AG09319 (cell line): ENCODE measurements around the gene PRKAR2A.
"Not testable (repeated sequence)": the region's sequence is repeated elsewhere in the genome, so short reads cannot be mapped to it uniquely, and the experiment has no call there.

Source experiments
- DNase-seq: peaks from one replicate; pipeline ENCODE4 v3.0.0-alpha.2; 2010; ENCODE audit warnings: low read depth; ENCODE audit errors: extremely low read depth
- TF ChIP-seq, protein P1 (sequence below): IDR thresholded peaks from 2 replicates; pipeline ENCODE4 v1.5.1; 2011; ENCODE audit warnings: low read depth, mild to moderate bottlenecking, inconsistent platforms, low read length, moderate library complexity

The PRKAR2A gene

DNA sequence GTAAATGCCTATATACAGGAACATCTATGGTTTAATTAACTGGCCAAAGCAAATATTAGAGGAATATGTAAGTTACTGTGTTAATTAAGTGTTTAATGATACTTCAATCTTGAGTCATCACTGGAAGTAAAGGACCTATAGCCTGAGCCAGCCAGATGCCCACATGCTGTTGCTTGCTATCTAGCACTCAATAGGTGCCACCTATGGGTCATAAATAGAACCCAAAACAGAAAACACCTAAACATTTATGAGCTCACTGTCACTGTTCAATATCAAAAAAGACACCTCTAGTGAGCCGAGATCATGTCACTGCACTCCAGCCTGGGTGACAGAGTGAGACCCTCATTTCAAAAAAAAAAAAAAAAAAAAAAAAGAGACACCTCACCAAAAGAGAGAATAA is 82.3 kb downstream of the PRKAR2A start:
- no peak for DNase-seq

GRCh38 chr3:48762816-48763215 is 84.9 kb downstream of the PRKAR2A start:
- TF ChIP-seq, protein P1, sequence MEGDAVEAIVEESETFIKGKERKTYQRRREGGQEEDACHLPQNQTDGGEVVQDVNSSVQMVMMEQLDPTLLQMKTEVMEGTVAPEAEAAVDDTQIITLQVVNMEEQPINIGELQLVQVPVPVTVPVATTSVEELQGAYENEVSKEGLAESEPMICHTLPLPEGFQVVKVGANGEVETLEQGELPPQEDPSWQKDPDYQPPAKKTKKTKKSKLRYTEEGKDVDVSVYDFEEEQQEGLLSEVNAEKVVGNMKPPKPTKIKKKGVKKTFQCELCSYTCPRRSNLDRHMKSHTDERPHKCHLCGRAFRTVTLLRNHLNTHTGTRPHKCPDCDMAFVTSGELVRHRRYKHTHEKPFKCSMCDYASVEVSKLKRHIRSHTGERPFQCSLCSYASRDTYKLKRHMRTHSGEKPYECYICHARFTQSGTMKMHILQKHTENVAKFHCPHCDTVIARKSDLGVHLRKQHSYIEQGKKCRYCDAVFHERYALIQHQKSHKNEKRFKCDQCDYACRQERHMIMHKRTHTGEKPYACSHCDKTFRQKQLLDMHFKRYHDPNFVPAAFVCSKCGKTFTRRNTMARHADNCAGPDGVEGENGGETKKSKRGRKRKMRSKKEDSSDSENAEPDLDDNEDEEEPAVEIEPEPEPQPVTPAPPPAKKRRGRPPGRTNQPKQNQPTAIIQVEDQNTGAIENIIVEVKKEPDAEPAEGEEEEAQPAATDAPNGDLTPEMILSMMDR, result no peak
- no peak for DNase-seq

More for the DNA sequence above, 82.3 kb downstream of the PRKAR2A start:
- TF ChIP-seq, protein P1, result no peak; the same call in 1 of the 2 replicates

- DNase-seq, result not testable (repeated sequence)
Observed at GRCh38 chr3:48759991-48760540, 87.6 kb downstream of the PRKAR2A start.

GRCh38 chr3:48759531-48759930 is 88.1 kb downstream of the PRKAR2A start:
- not testable (repeated sequence) for DNase-seq

DNA sequence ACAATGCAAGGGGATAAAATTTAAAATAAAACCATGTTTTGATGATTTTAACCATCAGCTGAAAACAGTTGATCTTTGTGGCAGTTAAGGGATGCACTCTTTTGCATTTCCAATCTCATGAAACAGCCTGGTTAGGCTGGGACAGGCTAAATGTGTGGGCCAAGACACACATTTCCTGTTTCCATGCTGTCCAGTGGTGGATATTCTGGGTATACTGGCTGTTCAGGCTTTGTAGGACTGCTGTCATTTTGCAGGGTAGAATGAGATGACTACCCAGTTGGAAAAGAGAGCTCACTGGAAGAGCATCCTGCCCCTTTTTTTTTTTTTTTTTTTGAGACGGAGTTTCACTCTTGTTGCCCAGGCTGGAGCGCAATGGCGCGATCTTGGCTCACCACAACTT is 88.6 kb downstream of the PRKAR2A start:
- TF ChIP-seq, protein P1, result no peak
- no peak for DNase-seq

- TF ChIP-seq, protein P1, result no peak
- no peak for DNase-seq
Observed at GRCh38 chr3:48756640-48757039, 91.0 kb downstream of the PRKAR2A start.

DNA sequence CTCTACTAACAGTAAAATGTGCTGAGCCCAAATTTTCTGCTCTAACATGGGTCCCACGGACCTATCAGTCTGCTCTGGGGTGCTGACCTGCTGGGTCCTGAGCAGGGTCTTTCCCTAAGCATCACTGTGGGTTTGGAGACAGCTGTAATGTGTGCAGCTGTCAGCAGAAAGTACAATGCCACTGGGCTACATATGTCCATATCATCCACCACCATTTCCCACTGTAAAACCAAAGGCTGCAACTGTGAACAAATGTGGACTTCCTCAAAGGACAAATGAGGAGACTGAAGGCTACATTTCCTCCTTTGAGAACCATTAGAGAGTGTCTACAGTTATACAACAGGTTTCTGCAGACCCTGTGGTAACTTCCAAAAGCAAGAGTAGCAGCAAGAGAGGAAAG is 96.8 kb downstream of the PRKAR2A start:
- TF ChIP-seq, protein P1, result no peak
- DNase-seq, result no peak

DNA sequence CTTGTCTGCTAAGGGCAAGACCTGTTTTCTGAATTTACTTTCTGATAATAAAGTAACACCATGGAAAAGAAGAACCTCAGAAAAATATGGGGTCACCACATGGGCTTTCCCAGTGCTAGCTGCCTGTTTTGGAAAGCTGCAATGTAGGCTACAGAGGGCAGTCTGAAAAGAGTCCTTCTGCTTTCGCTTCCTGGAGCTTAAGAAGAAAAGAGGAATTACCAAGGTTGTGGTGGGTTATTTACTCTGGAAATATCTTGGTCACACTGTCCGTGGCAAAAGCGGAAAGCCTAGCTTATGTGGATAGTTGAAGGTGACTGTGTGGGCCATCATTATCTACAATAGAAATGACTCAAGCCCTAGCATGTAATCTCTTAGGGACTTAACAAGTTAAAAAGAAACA is 98.9 kb downstream of the PRKAR2A start:
- DNase-seq, result no peak
- TF ChIP-seq, protein P1, result no peak

DNA sequence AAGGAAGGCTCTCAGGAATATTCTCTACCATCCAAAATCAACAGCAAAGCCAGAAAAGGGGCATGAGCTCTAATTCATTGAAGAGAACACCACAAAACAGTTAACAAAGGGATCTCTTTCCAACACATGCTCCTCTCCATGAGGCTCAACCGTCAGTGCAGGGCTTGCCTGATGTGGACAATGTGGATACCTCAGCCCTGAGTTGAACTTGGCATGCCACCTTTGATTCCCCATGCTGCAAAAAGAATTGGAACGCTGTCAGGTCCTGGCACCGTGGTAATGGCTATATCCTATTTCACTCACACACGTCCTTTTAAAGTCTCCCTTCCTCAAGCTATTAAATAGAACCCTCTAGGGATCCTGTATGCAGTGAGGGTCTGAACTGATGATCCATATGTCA is 100.0 kb downstream of the PRKAR2A start:
- TF ChIP-seq, protein P1, result no peak
- DNase-seq, result no peak
